H1 (cell line): ENCODE data around the gene NRXN3.

Source experiments
- EP300 ChIP-seq, 2 experiments: IDR thresholded peaks; 1 replicate in 1 of 2; 2 replicates in 1 of 2; pipeline ENCODE4 v1.6.1; 2011 to 2012; ENCODE audit warnings: low read depth in 2 of 2, low read length in 2 of 2, mild to moderate bottlenecking in 2 of 2, borderline replicate concordance in 1 of 2, inconsistent platforms in 1 of 2, moderate library complexity in 1 of 2
- KDM1A ChIP-seq: fragments of 200-600, 300-600 bp; sonication (generic); IDR thresholded peaks from 2 replicates; pipeline ENCODE4 v1.7.1; 2016; ENCODE audit warnings: mild to moderate bottlenecking, low read length, borderline replicate concordance
- POLR2A ChIP-seq, 2 experiments: IDR thresholded peaks; 1 replicate in 1 of 2; 2 replicates in 1 of 2; pipeline ENCODE4 v1.6.1; 2011; ENCODE audit warnings: low read depth in 2 of 2, low read length in 2 of 2, mild to moderate bottlenecking in 2 of 2; ENCODE audit errors: control extremely low read depth in 1 of 2

DNA sequence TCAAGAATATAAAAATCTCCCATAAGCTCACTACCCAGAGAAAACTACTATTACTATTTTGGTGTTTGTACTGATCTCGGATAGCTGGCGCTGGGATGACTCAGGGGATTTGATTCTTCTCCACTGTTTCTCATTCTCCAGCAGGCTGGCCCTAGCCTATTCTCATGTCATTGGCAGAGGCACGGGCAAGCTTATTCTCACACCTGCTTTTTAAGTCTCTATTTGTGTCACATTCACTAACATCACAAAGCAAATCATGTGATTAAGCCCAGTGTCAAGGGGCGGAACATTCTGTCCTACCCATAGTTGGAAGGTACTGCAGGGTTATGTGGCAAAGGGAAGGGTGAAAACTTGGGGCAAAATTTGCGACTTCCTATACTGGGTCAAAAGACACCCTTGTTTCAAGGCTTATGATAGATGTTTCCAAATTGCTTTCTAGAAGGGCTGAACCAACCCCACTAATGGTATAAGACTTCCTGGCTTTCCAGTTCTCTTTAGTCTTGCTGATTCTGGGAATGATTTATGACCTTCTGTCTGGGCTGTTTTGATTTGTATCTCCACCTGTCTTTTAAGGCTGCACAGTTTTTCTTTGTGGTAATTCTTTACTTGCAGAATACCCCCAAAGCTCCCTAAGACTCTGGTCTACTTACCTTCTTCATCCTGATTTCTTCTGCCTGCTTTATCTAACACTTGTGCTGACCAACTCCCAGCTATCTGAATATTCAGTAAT, 406.4 kb downstream of the NRXN3 start:
- TF ChIP-seq POLR2A (IDR thresholded peaks at IDR 0.05; ENCODE audit: control extremely low read depth in 1 of 2, low read depth in 2 of 2, low read length in 2 of 2), result no peak
- no peak for TF ChIP-seq KDM1A
- TF ChIP-seq EP300 (IDR thresholded peaks at IDR 0.05; ENCODE audit: borderline replicate concordance in 1 of 2, low read depth in 2 of 2, low read length in 2 of 2), result no peak
